Transverse colon (tissue), 4 donors: ENCODE results near the gene PNPO. TPM values are rescaled to one million over a fixed set of nuclear protein-coding genes. Genes with fewer than 3 reads are reported as not detected.

Experiments used
- DNase-seq: peaks from one replicate; pipeline ENCODE4 v3.0.0-alpha.2; 2019
- H3K27ac ChIP-seq, 4 donors: fragments of 200-600 bp; sonication (generic); 2 replicates each; pipeline ENCODE4 v1.5.1; 2016 to 2018; ENCODE audit warnings: inconsistent platforms in 4 of 4
- H3K27me3 ChIP-seq: fragments of 200-600 bp; sonication (generic); 2 replicates; pipeline ENCODE4 v1.5.1; 2017; ENCODE audit warnings: inconsistent platforms
- H3K36me3 ChIP-seq, 4 donors: fragments of 200-600 bp; sonication (generic); 2 replicates each; pipeline ENCODE4 v1.5.1; 2017 to 2019; ENCODE audit warnings: inconsistent platforms in 4 of 4
- H3K4me1 ChIP-seq, 4 donors: fragments of 200-600 bp; sonication (generic); 2 replicates each; pipeline ENCODE4 v1.5.1; 2017 to 2020; ENCODE audit warnings: inconsistent platforms in 4 of 4
- H3K4me3 ChIP-seq, 4 donors: fragments of 200-600 bp; sonication (generic); 1 replicate in 1 of 4; 2 replicates in 3 of 4; pipeline versions ENCODE4 v1.5.1 to v1.6.1; 2017 to 2019; ENCODE audit warnings: inconsistent platforms in 4 of 4
- H3K9me3 ChIP-seq, 2 donors: fragments of 200-600 bp; sonication (generic); 2 replicates each; pipeline ENCODE4 v1.5.1; 2017 to 2019; ENCODE audit warnings: inconsistent platforms in 2 of 2
- CTCF ChIP-seq, 5 experiments: fragments of 200-600 bp in 3 of 5; fragments of 450-650 bp in 2 of 5; sonication (generic) in 3 of 5; IDR thresholded peaks; 1 replicate in 2 of 5; 2 replicates in 3 of 5; pipeline ENCODE4 v1.5.1; 2016 to 2017; ENCODE audit warnings: antibody characterized with exemption in 5 of 5, inconsistent platforms in 3 of 5, mild to moderate bottlenecking in 2 of 5, moderate library complexity in 1 of 5
- EP300 ChIP-seq: sonication (generic); formaldehyde crosslinking; IDR thresholded peaks from one replicate; pipeline ENCODE4 v1.6.1; 2017; ENCODE audit warnings: antibody characterized with exemption, low read depth
- POLR2A ChIP-seq: fragments of 450-650 bp; IDR thresholded peaks from one replicate; pipeline ENCODE4 v1.6.1; 2016; ENCODE audit warnings: antibody characterized with exemption, mild to moderate bottlenecking, moderate library complexity
- POLR2AphosphoS5 ChIP-seq, 3 donors: sonication (generic); formaldehyde crosslinking; IDR thresholded peaks; one replicate each; pipeline ENCODE4 v1.6.1; 2016; ENCODE audit warnings: antibody characterized with exemption in 3 of 3
- WGBS, 2 donors: methylation state at CpG; one replicate each; pipeline ENCODE4 v1.1.5; 2018; ENCODE audit warnings: low coverage in 1 of 2; 5-methylcytosine and 5-hydroxymethylcytosine counted together
- in situ Hi-C, 4 donors: fragments of 200-750 bp; cut with MboI; loops; one replicate each; pipeline versions ENCODE4 v1.15.0 to v1.15.1; 2017; ENCODE audit warnings: low sequenced_read_pairs in 3 of 4, low pct_ligation_motif_present in 1 of 4, low pct_unique_long_range_greater_than_20kb in 1 of 4
- intact Hi-C: fragments of 100-400 bp; cut with DNase I; formaldehyde crosslinking; loops from one replicate; pipeline ENCODE4 v1.15.1; 2023; ENCODE audit warnings: low total_unique reads
- total RNA-seq, 4 donors: library from RNA; depleted of rRNA; stranded (reverse); fragments of >200 nt; gene quantifications; one replicate each; pipeline ENCODE4 v1.1.0, GENCODE V29; 2016

PNPO gene
- total RNA-seq, 4 donors from 2014 or later: 7.4 to 83.8 (median 31.6) TPM

- intact Hi-C loops: no loop called here
- Histone ChIP-seq H3K27me3 (no peaks in the 10 kb centered on the region), H3K4me1 (no peaks in the 10 kb centered on the region), H3K4me3 (no peak overlapping the region), H3K27ac (no peak overlapping the region), H3K36me3 (no peaks in the 10 kb centered on the region), H3K9me3 (no peaks in the 10 kb centered on the region)
- DNase-seq: no peak
- no peak for TF ChIP-seq EP300
- no peak for TF ChIP-seq POLR2A
- TF ChIP-seq POLR2AphosphoS5 (IDR thresholded peaks at IDR 0.05): no peak
- TF ChIP-seq CTCF (IDR thresholded peaks at IDR 0.05): no peak
- in situ Hi-C loops: no loop called here
- WGBS, 2 donors: 72 to 79% methylated on average over 4 to 5 of the region's 5 CpGs
These were observed 52.6 kb downstream of the PNPO start for GRCh38 chr17:47993964-47994363.

GRCh38 chr17:47994724-47995123 is 53.4 kb downstream of the PNPO start:
- intact Hi-C loops (no loop called here), in situ Hi-C loops (no loop called here)
- H3K27ac ChIP-seq: no peak overlapping the region
- no peak overlapping the region for H3K4me3 ChIP-seq
- no peaks in the 10 kb centered on the region for H3K27me3 ChIP-seq
- H3K4me1 ChIP-seq: no peaks in the 10 kb centered on the region
- WGBS, 2 donors: 80% methylated on average over 4 of the region's 4 CpGs; no CpG with 5 or more reads in 1 of the 2 donors
- DNase-seq: no peak
- no peaks in the 10 kb centered on the region for H3K36me3 ChIP-seq
- no peak for TF ChIP-seq EP300
- TF ChIP-seq POLR2AphosphoS5 (IDR thresholded peaks at IDR 0.05): no peak
- no peak for TF ChIP-seq CTCF (IDR thresholded peaks at IDR 0.05)
- no peak for TF ChIP-seq POLR2A
- H3K9me3 ChIP-seq: no peaks in the 10 kb centered on the region

GRCh38 chr17:47995241-47995935 is 54.0 kb downstream of the PNPO start:
- no peak for TF ChIP-seq EP300
- no peak for TF ChIP-seq POLR2AphosphoS5 (IDR thresholded peaks at IDR 0.05)
- TF ChIP-seq CTCF (IDR thresholded peaks at IDR 0.05): no peak
- no peak for TF ChIP-seq POLR2A
- intact Hi-C loops (no loop called here), in situ Hi-C loops (no loop called here)
- DNase-seq: no peak
- Histone ChIP-seq H3K36me3 (no peaks in the 10 kb centered on the region), H3K27me3 (no peaks in the 10 kb centered on the region), H3K9me3 (no peaks in the 10 kb centered on the region), H3K27ac (no peak overlapping the region), H3K4me1 (no peaks in the 10 kb centered on the region), H3K4me3 (no peak overlapping the region)
- 83% methylated on average over 13 of the region's 13 CpGs; no CpG with 5 or more reads in 1 of the 2 donors for WGBS, 2 donors

GRCh38 chr17:47996201-47996600 is 54.8 kb downstream of the PNPO start:
- intact Hi-C loops (no loop called here), in situ Hi-C loops (no loop called here)

More at GRCh38 chr17:47996201-47996600, 54.8 kb downstream of the PNPO start:
- H3K27ac ChIP-seq: no peak overlapping the region
- no peaks in the 10 kb centered on the region for H3K9me3 ChIP-seq
- H3K27me3 ChIP-seq: no peaks in the 10 kb centered on the region
- TF ChIP-seq POLR2AphosphoS5 (IDR thresholded peaks at IDR 0.05): no peak
- no peak for TF ChIP-seq CTCF (IDR thresholded peaks at IDR 0.05)
- no peak for TF ChIP-seq POLR2A
- no peak for TF ChIP-seq EP300
- WGBS, 2 donors: 40 to 75% methylated on average over 1 to 9 of the region's 9 CpGs
- no peaks in the 10 kb centered on the region for H3K36me3 ChIP-seq
- no peak overlapping the region for H3K4me3 ChIP-seq
- H3K4me1 ChIP-seq: no peaks in the 10 kb centered on the region
- no peak for DNase-seq
